SK-MEL-5 (cell line): ENCODE measurements around the gene TRPV4. TPM values are rescaled to one million over a fixed set of nuclear protein-coding genes. Genes with fewer than 3 reads are reported as not detected.
"Not testable (repeated sequence)": the region's sequence is repeated elsewhere in the genome, so short reads cannot be mapped to it uniquely, and the experiment has no call there.

ENCODE experiments used
- DNase-seq: peaks from one replicate; pipeline ENCODE4 v3.0.0-alpha.2; 2016; ENCODE audit warnings: low read depth, low spot score
- in situ Hi-C: cut with HindIII; loops from 2 replicates; pipeline ENCODE4 v1.10.0; 2016; ENCODE audit warnings: low sequenced_read_pairs, high pct_unique_total_duplicates, low pct_unique_long_range_greater_than_20kb
- total RNA-seq: library from RNA; depleted of rRNA; stranded (reverse); fragments of >200 nt; shearing (Covaris generic); gene quantifications from 2 replicates; pipeline ENCODE4 v1.2.3, GENCODE V29; 2014

TRPV4 gene
- total RNA-seq, 1 experiment from 2014 or later: 0.13 TPM

GRCh38 chr12:109863847-109864712 is 30.9 kb upstream of the TRPV4 start:
- DNase-seq: peak; percentile 57
- in situ Hi-C loops: no loop called here

- in situ Hi-C loops, DNase-seq: not testable (repeated sequence)
Observed at GRCh38 chr12:109862491-109862890, 29.3 kb upstream of the TRPV4 start.

GRCh38 chr12:109861689-109862314 is 28.6 kb upstream of the TRPV4 start:
- in situ Hi-C loops: no loop called here

GRCh38 chr12:109860977-109861376 is 27.8 kb upstream of the TRPV4 start:
- in situ Hi-C loops: no loop called here
- no peak for DNase-seq

More at GRCh38 chr12:109861689-109862314, 28.6 kb upstream of the TRPV4 start:
- no peak for DNase-seq

GRCh38 chr12:109858764-109859163 is 25.6 kb upstream of the TRPV4 start:
- in situ Hi-C loops: no loop called here

GRCh38 chr12:109857715-109858114 is 24.5 kb upstream of the TRPV4 start:
- in situ Hi-C loops: no loop called here
- no peak for DNase-seq

More at GRCh38 chr12:109858764-109859163, 25.6 kb upstream of the TRPV4 start:
- DNase-seq: no peak

GRCh38 chr12:109855377-109855776 is 22.2 kb upstream of the TRPV4 start:
- in situ Hi-C loops: no loop called here

GRCh38 chr12:109850518-109850917 is 17.3 kb upstream of the TRPV4 start:
- DNase-seq, in situ Hi-C loops: not testable (repeated sequence)

More at GRCh38 chr12:109855377-109855776, 22.2 kb upstream of the TRPV4 start:
- DNase-seq: no peak

GRCh38 chr12:109847142-109847735 is 14.0 kb upstream of the TRPV4 start:
- in situ Hi-C loops: no loop called here

GRCh38 chr12:109845824-109846205 is 12.6 kb upstream of the TRPV4 start:
- DNase-seq: no peak
- in situ Hi-C loops: no loop called here

More at GRCh38 chr12:109847142-109847735, 14.0 kb upstream of the TRPV4 start:
- DNase-seq: no peak

GRCh38 chr12:109844983-109845823 is 12.0 kb upstream of the TRPV4 start:
- in situ Hi-C loops: no loop called here
- DNase-seq: peak; percentile 83

GRCh38 chr12:109844091-109844490 is 10.9 kb upstream of the TRPV4 start:
- no peak for DNase-seq
- in situ Hi-C loops: no loop called here

GRCh38 chr12:109842021-109842420 is 8.8 kb upstream of the TRPV4 start:
- no peak for DNase-seq
- in situ Hi-C loops: no loop called here

GRCh38 chr12:109841356-109841755 is 8.2 kb upstream of the TRPV4 start:
- in situ Hi-C loops: no loop called here
- DNase-seq: no peak

GRCh38 chr12:109840305-109841074 is 7.3 kb upstream of the TRPV4 start:
- peak; percentile 71 for DNase-seq

GRCh38 chr12:109839444-109839843 is 6.2 kb upstream of the TRPV4 start:
- in situ Hi-C loops: no loop called here
- DNase-seq: no peak

More at GRCh38 chr12:109840305-109841074, 7.3 kb upstream of the TRPV4 start:
- in situ Hi-C loops: no loop called here

GRCh38 chr12:109836916-109837315 is 3.7 kb upstream of the TRPV4 start:
- no peak for DNase-seq
- in situ Hi-C loops: no loop called here
